Hematopoietic multipotent progenitor cell treated with erythropoietin and hydrocortisone succinate and interleukin-3 and kit ligand, for 17 days (in vitro differentiated cells): ENCODE data around the gene LRRC8A.
"Not testable (repeated sequence)": the region's sequence is repeated elsewhere in the genome, so short reads cannot be mapped to it uniquely, and the experiment has no call there.

Experiments used
- DNase-seq: peaks from one replicate; pipeline ENCODE4 v3.0.0-alpha.2; 2015; ENCODE audit warnings: low spot score

Gene LRRC8A

DNA sequence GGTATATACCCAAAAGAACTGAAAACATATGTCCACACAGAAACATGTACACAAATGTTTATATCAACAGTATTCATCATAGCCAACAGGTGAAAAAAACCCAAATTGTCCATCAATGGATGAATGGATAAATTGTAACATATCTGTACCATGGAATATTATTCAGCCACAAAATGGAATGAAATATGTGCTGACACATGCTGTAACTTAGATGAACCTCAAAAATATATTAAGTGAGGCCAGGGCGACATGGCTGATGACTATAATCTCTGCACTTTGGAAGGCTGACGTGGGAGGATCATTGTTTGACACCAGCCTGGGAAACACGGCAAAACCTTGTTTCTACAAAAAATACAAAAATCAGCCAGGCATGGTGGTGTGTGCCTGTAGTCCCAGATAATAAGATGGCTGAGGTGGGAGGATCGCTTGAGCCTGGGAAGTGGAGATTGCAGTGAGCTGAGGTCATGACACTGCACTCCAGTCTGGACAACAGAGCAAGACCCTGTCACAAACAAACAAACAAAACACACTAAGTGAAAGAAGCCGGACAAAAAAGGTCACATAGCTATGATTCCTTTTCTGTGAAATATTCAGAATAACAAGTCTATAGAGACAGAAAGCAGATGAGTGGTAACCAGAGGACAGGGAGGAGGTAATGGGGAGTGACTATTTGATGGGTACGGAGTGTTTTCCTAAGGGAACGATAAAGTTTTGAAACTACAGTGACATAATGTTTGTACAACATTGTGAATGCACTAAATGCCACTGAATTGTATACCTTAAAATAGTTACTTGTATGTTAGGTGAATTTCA lies 11.6 kb upstream of the LRRC8A start:
- no peak for DNase-seq

GRCh38 chr9:128870941-128871265 lies 11.0 kb upstream of the LRRC8A start:
- not testable (repeated sequence) for DNase-seq

GRCh38 chr9:128877852-128878251 lies 4.1 kb upstream of the LRRC8A start:
- DNase-seq: peak; percentile 63

GRCh38 chr9:128882677-128883603 lies 1.0 kb downstream of the LRRC8A start:
- peak; percentile 55 for DNase-seq

- no peak for DNase-seq
These were observed 2.2 kb downstream of the LRRC8A start for GRCh38 chr9:128884164-128884563.

- no peak for DNase-seq
These were observed 3.4 kb downstream of the LRRC8A start for GRCh38 chr9:128885376-128885775.

GRCh38 chr9:128885798-128886197 lies 3.9 kb downstream of the LRRC8A start:
- no peak for DNase-seq

DNA sequence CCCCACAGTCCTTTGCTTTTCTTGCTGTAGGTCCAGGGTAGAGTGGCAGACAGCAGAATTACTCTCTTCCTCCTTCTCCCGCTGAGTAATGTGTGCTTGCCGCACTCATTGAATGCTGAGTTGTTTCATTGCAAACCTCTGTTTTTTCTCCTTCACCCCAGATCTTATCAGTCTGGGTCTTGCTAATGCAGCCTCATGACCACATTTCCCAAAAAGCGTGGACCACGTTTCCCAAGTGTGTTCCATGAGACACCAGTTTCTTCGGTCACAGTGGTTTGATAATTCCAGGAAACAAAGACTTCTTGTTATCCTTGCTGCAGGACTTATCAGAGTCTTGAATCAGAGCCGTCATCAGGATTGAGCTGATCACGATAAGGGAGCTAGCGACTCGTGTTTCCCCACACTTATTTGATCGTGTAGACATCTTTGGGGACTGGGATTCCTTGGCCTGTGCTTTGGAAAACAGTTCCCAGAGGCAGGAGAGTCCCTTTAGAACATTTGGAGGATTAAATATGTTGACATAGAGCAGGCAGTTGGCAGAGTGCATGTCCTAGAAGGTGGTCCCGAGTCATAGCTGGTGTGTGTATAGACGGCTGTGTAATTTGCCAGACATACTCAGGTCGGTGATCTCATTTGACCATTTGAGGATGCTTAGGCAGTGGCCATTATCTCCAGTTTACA lies 4.4 kb downstream of the LRRC8A start:
- DNase-seq: peak; percentile 70

GRCh38 chr9:128887049-128887448 lies 5.1 kb downstream of the LRRC8A start:
- DNase-seq: no peak

DNA sequence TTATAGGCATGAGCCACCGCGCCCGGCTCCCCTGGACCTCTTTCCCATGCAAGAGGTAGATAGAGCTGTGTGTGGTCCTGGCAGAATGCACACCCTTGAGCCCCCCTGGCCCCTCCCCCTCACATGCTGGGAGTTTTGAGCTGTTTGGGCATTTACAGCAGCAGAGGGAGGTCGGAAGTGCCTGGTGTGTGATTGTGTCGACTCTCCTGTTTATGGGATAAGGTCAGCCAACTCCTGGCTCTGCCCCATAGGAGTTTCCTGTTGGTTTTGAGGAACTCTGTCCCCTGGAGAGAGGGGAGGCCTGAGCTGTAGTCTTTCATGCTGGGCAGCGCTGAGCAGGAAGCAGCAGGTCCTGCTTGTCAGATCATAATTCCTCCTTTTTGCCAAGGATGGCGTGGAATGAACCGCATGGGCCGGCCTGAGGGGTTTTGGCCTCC lies 6.0 kb downstream of the LRRC8A start:
- no peak for DNase-seq

- peak; percentile 53 for DNase-seq
These were observed 9.6 kb downstream of the LRRC8A start for GRCh38 chr9:128891321-128892220.

- DNase-seq: peak; percentile 93
These were observed 10.4 kb downstream of the LRRC8A start for GRCh38 chr9:128892221-128892921.

- DNase-seq: no peak
These were observed 11.4 kb downstream of the LRRC8A start for GRCh38 chr9:128893354-128893753.

GRCh38 chr9:128894764-128895163 lies 12.8 kb downstream of the LRRC8A start:
- DNase-seq: no peak

- no peak for DNase-seq
These were observed 13.6 kb downstream of the LRRC8A start for GRCh38 chr9:128895556-128895955.

DNA sequence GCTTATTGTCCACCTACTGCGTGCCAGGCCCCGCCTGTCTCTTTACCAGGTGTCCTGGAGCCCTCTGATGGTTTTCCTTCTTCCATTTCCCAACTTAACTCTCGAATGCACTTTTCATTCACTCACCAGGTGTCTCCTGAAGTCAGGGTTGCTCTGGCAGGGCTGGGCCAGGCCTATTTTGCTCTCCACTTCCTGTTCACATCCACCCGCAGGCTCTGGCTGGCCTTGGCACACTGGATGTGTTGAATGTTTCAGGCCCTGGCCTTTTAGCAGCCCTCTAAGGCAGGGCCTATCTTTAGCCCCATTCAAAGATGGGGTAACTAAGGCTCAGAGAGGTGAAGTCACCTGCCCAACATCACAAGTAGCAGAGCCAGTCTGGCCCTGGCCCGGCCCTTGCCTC lies 16.4 kb downstream of the LRRC8A start:
- DNase-seq: no peak

- DNase-seq: no peak
These were observed 17.1 kb downstream of the LRRC8A start for GRCh38 chr9:128898845-128899565.

DNA sequence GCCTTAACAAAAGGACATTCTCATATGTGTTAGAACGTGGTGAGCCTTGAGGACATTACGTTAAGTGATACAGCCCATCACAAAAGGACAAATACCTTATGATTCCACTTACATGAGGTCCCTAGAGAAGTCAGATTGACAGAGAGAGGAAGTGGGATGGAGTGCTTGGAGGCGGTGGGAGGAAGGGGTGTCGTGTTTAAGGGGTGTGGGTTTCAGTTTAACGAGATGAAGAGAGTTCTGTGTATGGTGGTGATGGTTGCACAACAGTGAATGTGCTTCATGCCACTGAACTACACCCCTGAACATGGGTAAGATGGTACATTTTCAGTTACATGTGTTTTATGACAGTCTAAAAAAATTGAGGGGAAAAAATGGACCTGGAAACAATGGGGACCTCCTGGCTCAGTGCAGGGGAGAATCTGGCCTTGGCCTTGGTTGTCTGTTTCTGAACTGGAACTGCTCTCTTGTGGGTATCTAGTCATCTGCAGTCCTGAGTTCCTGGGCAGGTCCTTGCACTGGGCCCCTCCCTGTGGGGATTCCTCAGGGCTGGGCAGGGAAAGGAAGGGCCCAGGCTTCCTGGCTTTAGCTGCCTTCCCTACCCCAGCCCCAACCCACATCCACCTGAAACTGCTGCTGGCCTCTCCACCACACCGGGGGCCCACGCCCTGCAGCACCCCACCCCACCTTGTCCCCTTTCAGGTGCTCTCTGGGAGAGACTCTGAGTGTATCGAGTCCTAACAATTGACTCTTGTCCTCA lies 17.8 kb downstream of the LRRC8A start:
- peak; percentile 46 for DNase-seq

- DNase-seq: no peak
These were observed 19.4 kb downstream of the LRRC8A start for GRCh38 chr9:128901379-128901778.
